ENCODE results near the gene WDFY2.

WDFY2 gene

DNA sequence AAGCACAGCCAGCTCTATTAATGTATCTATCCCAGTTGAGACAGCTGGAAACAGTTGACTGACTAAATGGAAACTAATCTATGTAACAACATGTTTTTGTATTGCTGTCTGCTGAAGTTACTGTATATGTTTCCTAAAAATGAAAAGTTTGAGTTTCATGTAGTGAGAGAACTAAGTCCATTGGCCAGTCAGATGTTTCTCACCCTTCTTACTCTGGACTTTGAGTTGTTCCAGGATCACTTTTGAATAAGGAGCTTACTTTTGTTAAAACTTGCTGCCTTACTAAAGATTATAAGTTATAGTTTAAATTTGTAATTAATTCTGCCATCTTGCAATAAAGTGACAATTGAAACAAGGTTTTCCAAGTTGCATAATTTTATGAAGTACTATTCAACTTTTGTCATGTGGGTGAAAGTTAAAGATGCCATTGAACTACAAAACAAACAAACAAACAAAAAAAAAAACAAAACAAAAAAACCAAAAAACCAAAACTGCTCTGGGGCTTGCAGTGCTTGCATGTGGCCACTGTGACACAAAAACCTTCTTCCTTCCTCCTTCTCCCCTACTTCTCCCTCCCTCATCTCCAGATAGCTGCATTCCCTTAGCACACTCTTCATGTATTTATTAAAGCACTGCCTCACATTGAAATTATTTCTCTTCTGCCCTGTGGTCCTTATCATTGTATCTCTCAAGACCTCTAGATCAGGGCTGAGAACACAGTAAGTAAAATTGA, 15.3 kb downstream of the WDFY2 start:
- H3K27me3 ChIP-seq, result no peaks in the 10 kb centered on the region
- H3K36me3 ChIP-seq, result no peaks in the 10 kb centered on the region
- H3K4me1 ChIP-seq (ENCODE audit: control insufficient read depth in 1 of 2, insufficient read depth in 1 of 2, low read depth in 1 of 2, low read length in 1 of 2), result peaks cover 41 to 48% of the 10 kb centered on the region in 2 experiments
- TF ChIP-seq, protein P1, sequence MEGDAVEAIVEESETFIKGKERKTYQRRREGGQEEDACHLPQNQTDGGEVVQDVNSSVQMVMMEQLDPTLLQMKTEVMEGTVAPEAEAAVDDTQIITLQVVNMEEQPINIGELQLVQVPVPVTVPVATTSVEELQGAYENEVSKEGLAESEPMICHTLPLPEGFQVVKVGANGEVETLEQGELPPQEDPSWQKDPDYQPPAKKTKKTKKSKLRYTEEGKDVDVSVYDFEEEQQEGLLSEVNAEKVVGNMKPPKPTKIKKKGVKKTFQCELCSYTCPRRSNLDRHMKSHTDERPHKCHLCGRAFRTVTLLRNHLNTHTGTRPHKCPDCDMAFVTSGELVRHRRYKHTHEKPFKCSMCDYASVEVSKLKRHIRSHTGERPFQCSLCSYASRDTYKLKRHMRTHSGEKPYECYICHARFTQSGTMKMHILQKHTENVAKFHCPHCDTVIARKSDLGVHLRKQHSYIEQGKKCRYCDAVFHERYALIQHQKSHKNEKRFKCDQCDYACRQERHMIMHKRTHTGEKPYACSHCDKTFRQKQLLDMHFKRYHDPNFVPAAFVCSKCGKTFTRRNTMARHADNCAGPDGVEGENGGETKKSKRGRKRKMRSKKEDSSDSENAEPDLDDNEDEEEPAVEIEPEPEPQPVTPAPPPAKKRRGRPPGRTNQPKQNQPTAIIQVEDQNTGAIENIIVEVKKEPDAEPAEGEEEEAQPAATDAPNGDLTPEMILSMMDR (IDR thresholded peaks at IDR 0.05), result peak; percentile 54
- no peaks in the 10 kb centered on the region for H3K9me3 ChIP-seq
- peak overlapping the region in 1 of 2 experiments; percentile 21 for H3K4me3 ChIP-seq (ENCODE audit: low read depth in 1 of 2, low read length in 1 of 2)
- H3K27ac ChIP-seq, result peak overlapping the region; percentile 72

DNA sequence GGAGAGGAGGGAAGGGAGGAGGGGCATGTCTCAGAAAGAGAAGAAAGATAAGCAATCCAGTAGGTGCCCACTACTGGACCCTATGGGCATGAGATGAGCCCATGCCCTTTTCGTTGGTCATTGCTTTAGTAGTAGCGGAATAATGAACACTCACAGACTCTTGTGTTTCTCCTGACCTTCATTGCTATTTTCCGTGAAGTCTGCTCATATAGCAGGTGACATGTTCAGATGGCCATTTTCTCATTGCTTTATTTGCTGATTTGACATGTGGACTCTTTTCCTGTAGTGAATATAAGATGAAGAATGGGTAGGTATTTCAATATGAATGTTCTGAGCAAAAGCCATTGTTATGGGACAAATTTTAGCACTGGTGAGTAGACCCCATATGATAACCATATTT, 16.4 kb downstream of the WDFY2 start:
- Histone ChIP-seq H3K27ac (peak overlapping the region; percentile 72), H3K4me3 (ENCODE audit: low read depth in 1 of 2, low read length in 1 of 2) (no peak overlapping the region), H3K36me3 (no peaks in the 10 kb centered on the region), H3K27me3 (no peaks in the 10 kb centered on the region), H3K9me3 (no peaks in the 10 kb centered on the region), H3K4me1 (ENCODE audit: control insufficient read depth in 1 of 2, insufficient read depth in 1 of 2, low read depth in 1 of 2, low read length in 1 of 2) (peaks cover 41 to 45% of the 10 kb centered on the region in 2 experiments)
- TF ChIP-seq, protein P1 (IDR thresholded peaks at IDR 0.05), result no peak

DNA sequence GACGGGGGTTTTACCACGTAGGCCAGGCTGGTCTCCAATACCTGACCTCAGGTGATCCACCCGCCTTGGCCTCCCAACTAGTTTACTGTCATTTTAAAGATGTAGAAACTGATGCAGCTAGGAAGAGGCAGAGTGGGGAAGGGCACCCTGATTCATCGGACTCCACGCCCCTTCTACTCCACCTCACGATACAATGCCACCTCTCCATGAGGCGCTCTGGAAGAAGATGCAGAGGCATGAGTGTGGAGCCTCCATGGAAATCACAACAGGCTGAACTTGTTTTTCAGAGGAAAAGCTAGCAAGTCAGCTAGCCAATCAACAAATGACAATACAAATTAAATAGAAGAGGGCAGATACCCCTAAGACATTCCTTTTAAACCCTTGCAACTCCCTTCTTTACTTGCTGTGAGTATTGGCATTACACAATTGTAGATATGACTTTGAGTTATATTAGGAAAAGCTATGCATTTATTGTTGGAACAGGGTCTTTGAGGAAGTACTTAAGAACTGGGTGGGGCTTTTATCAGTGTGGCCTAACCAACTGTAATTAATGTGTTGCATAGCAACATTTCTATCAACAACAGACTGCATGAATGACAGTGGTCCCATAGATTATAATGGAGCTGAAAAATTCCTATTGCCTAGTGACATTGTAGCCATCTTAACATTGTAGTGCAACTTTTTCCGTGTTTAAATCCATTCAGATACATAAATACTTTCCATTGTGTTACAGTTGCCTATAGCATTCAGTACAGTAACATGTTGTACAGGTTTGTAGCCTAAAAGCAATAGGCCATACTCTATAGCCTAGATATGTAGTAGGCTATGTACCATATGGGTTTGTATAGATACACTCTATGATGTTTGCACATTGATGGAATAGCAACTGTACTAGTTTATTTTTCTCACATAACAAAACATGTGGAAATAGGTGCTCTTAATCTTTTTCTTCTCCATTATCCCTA, 17.6 kb downstream of the WDFY2 start:
- peak overlapping the region; percentile 34 for H3K27ac ChIP-seq
- TF ChIP-seq, protein P1 (IDR thresholded peaks at IDR 0.05), result no peak
- no peak overlapping the region for H3K4me3 ChIP-seq (ENCODE audit: low read depth in 1 of 2, low read length in 1 of 2)
- no peaks in the 10 kb centered on the region for H3K36me3 ChIP-seq
- H3K27me3 ChIP-seq, result no peaks in the 10 kb centered on the region
- no peaks in the 10 kb centered on the region for H3K9me3 ChIP-seq
- peaks cover 36 to 38% of the 10 kb centered on the region in 2 experiments for H3K4me1 ChIP-seq (ENCODE audit: control insufficient read depth in 1 of 2, insufficient read depth in 1 of 2, low read depth in 1 of 2, low read length in 1 of 2)

DNA sequence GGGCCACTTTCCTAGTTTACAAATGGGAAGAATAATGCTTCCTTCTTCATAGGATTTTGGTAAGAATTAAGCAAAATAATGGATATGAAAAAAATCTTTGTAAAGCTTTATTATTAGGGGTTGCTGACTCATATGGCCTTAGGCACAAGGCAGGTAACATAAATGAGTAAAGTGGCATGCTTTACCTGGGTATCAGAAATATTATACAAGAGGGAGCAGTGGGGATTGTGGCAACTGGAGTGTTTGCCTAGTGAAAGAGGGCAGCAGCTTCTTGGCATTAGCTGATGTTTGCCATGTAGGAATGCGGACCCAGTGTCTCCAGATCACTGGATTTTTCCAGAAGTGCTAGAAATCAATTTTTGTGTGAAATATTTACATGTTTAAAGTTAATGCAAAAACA, 19.5 kb downstream of the WDFY2 start:
- H3K4me1 ChIP-seq (ENCODE audit: control insufficient read depth in 1 of 2, insufficient read depth in 1 of 2, low read depth in 1 of 2, low read length in 1 of 2), result peaks cover 36 to 37% of the 10 kb centered on the region in 2 experiments
- no peak overlapping the region for H3K27ac ChIP-seq
- H3K36me3 ChIP-seq, result no peaks in the 10 kb centered on the region
- H3K4me3 ChIP-seq (ENCODE audit: low read depth in 1 of 2, low read length in 1 of 2), result no peak overlapping the region
- H3K27me3 ChIP-seq, result no peaks in the 10 kb centered on the region
- TF ChIP-seq, protein P1 (IDR thresholded peaks at IDR 0.05), result no peak
- H3K9me3 ChIP-seq, result no peaks in the 10 kb centered on the region

DNA sequence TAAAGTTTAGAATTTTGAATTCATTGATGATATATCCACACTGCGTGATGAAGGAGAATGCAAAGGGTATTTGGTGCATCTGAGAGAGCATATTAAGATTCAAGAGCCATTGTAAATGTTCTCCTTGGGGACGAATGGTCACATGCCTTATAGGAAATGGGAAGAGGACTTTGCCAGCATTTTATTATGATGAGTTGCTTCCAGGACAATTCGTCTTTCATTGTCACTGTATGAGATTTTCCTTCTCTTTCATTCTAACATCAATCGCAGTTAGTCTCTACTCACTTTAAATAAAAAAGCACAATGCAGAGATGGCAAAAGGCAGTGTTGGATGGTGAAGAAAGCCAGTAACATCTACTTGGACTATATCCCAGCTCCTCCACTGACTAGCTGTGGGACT, 21.4 kb downstream of the WDFY2 start:
- Histone ChIP-seq H3K36me3 (no peaks in the 10 kb centered on the region), H3K27ac (no peak overlapping the region), H3K4me1 (ENCODE audit: control insufficient read depth in 1 of 2, insufficient read depth in 1 of 2, low read depth in 1 of 2, low read length in 1 of 2) (peaks cover 17 to 19% of the 10 kb centered on the region in 2 experiments), H3K27me3 (no peaks in the 10 kb centered on the region), H3K4me3 (ENCODE audit: low read depth in 1 of 2, low read length in 1 of 2) (no peak overlapping the region), H3K9me3 (no peaks in the 10 kb centered on the region)
- TF ChIP-seq, protein P1 (IDR thresholded peaks at IDR 0.05), result no peak
